ENCODE data around the gene UBXN7.

- no peak for TF ChIP-seq CTCF (IDR thresholded peaks at IDR 0.05; ENCODE audit: low read depth, low read length)
- no peak for TF ChIP-seq MAX (IDR thresholded peaks at IDR 0.05; ENCODE audit: low read depth, low read length)
- TF ChIP-seq POLR2A (IDR thresholded peaks at IDR 0.05; ENCODE audit: extremely low read depth, insufficient read length) = no peak
These were observed 34.3 kb downstream of the UBXN7 start for GRCh38 chr3:196397941-196398340.
